Liver (tissue), 9 donors: ENCODE measurements around the gene LMBRD2. TPM values are rescaled to one million over a fixed set of nuclear protein-coding genes. Genes with fewer than 3 reads are reported as not detected.

Experiments used
- DNase-seq: peaks from one replicate; pipeline ENCODE4 v3.0.0-alpha.2; 2017; ENCODE audit warnings: low spot score
- H3K27ac ChIP-seq, 2 donors: one replicate each; pipeline ENCODE4 v1.7.0; 2013; ENCODE audit warnings: inconsistent platforms in 2 of 2, low read length in 2 of 2, control low read depth in 1 of 2, low read depth in 1 of 2, mild to moderate bottlenecking in 1 of 2
- H3K27me3 ChIP-seq, 4 donors: one replicate each; pipeline versions ENCODE4 v1.6.1 to v1.7.0; 2013; ENCODE audit warnings: low read length in 3 of 4, inconsistent platforms in 1 of 4, mild to moderate bottlenecking in 1 of 4, moderate library complexity in 1 of 4; ENCODE audit not compliant: control insufficient read depth in 4 of 4, insufficient read depth in 4 of 4
- H3K36me3 ChIP-seq, 4 donors: one replicate each; pipeline versions ENCODE4 v1.6.1 to v1.7.0; 2013; ENCODE audit warnings: low read length in 3 of 4, mild to moderate bottlenecking in 3 of 4, low read depth in 1 of 4, moderate library complexity in 1 of 4; ENCODE audit not compliant: control insufficient read depth in 4 of 4, insufficient read depth in 3 of 4
- H3K4me1 ChIP-seq, 4 donors: one replicate each; pipeline versions ENCODE4 v1.6.1 to v1.7.0; 2013; ENCODE audit warnings: low read length in 3 of 4, mild to moderate bottlenecking in 3 of 4, moderate library complexity in 1 of 4; ENCODE audit not compliant: control insufficient read depth in 4 of 4, insufficient read depth in 4 of 4
- H3K4me3 ChIP-seq, 3 donors: one replicate each; pipeline versions ENCODE4 v1.6.1 to v1.7.0; 2013; ENCODE audit warnings: low read length in 3 of 3, control low read depth in 1 of 3, low read depth in 1 of 3, mild to moderate bottlenecking in 1 of 3
- H3K9ac ChIP-seq, 2 donors: one replicate each; pipeline ENCODE4 v1.7.0; 2013; ENCODE audit warnings: low read length in 2 of 2, mild to moderate bottlenecking in 2 of 2, moderate library complexity in 2 of 2, control low read depth in 1 of 2, low read depth in 1 of 2
- H3K9me3 ChIP-seq, 4 donors: one replicate each; pipeline versions ENCODE4 v1.6.1 to v1.7.0; 2013; ENCODE audit warnings: low read length in 3 of 4; ENCODE audit not compliant: control insufficient read depth in 4 of 4
- EGR1 ChIP-seq, 2 donors: IDR thresholded peaks; 2 replicates each; pipeline ENCODE4 v1.6.1; 2016 to 2018; ENCODE audit warnings: antibody characterized with exemption in 2 of 2, low read depth in 2 of 2
- FOXA1 ChIP-seq: IDR thresholded peaks from 2 replicates; pipeline ENCODE4 v1.6.1; 2016; ENCODE audit warnings: antibody characterized with exemption
- FOXA2 ChIP-seq: IDR thresholded peaks from 2 replicates; pipeline ENCODE4 v1.6.1; 2016; ENCODE audit warnings: antibody characterized with exemption
- GABPA ChIP-seq, 2 donors: IDR thresholded peaks in 1 of 2; conservative IDR thresholded peaks in 1 of 2; 2 replicates each; pipeline ENCODE4 v1.6.1; 2016; ENCODE audit warnings: antibody characterized with exemption in 2 of 2, mild to moderate bottlenecking in 1 of 2, moderate library complexity in 1 of 2
- HNF4A ChIP-seq, 2 donors: conservative IDR thresholded peaks; 2 replicates each; pipeline ENCODE4 v1.6.1; 2016; ENCODE audit warnings: antibody characterized with exemption in 2 of 2, mild to moderate bottlenecking in 2 of 2
- HNF4G ChIP-seq: IDR thresholded peaks from 2 replicates; pipeline ENCODE4 v1.6.1; 2016; ENCODE audit warnings: antibody characterized with exemption
- JUND ChIP-seq, 2 donors: IDR thresholded peaks; 2 replicates each; pipeline ENCODE4 v1.6.1; 2016; ENCODE audit warnings: antibody characterized with exemption in 2 of 2
- NR2F2 ChIP-seq: IDR thresholded peaks from 2 replicates; pipeline ENCODE4 v1.6.1; 2016; ENCODE audit warnings: antibody characterized with exemption
- RAD21 ChIP-seq, 2 donors: IDR thresholded peaks; 2 replicates each; pipeline ENCODE4 v1.6.1; 2016; ENCODE audit warnings: antibody characterized with exemption in 2 of 2, mild to moderate bottlenecking in 2 of 2
- RXRA ChIP-seq, 2 donors: IDR thresholded peaks; 2 replicates each; pipeline ENCODE4 v1.6.1; 2017 to 2018; ENCODE audit warnings: antibody characterized with exemption in 2 of 2, mild to moderate bottlenecking in 1 of 2
- SP1 ChIP-seq: IDR thresholded peaks from 2 replicates; pipeline ENCODE4 v1.6.1; 2018; ENCODE audit warnings: antibody characterized with exemption, mild to moderate bottlenecking
- TAF1 ChIP-seq: conservative IDR thresholded peaks from 2 replicates; pipeline ENCODE4 v1.6.1; 2016; ENCODE audit warnings: antibody characterized with exemption, mild to moderate bottlenecking
- YY1 ChIP-seq: IDR thresholded peaks from 2 replicates; pipeline ENCODE4 v1.6.1; 2016; ENCODE audit warnings: antibody characterized with exemption, mild to moderate bottlenecking
- WGBS: extraction: QIAGEN DNeasy Blood & Tissue Kit; methylation state at CpG from one replicate; pipeline ENCODE4 v1.1.7; 2013; 5-methylcytosine and 5-hydroxymethylcytosine counted together
- polyA plus RNA-seq, 2 donors: library from polyadenylated mRNA; stranded (reverse) in 1 of 2; unstranded in 1 of 2; fragments of 200-250 nt in 1 of 2; fragments of >200 nt in 1 of 2; fragmentation: Nextera tagmentation in 1 of 2; extraction: Ambion mirVana in 1 of 2; gene quantifications; one replicate each; pipeline versions ENCODE4 v1.2.1 to v1.2.3, GENCODE V29; 2013 to 2015
- total RNA-seq, 2 donors: library from RNA; depleted of rRNA; stranded (reverse); fragments of >200 nt; gene quantifications; one replicate each; pipeline ENCODE4 v1.2.3, GENCODE V29; 2014
- TF ChIP-seq, protein P1 (sequence below): IDR thresholded peaks from 2 replicates; pipeline ENCODE4 v1.6.1; 2016; ENCODE audit warnings: antibody characterized with exemption
- TF ChIP-seq, protein P2 (sequence below): fragments of 150-350 bp; IDR thresholded peaks from 2 replicates; pipeline ENCODE4 v1.5.1; 2017; ENCODE audit warnings: improper control_type of control experiment, low read depth, low read length; ENCODE audit not compliant: missing input control
- TF ChIP-seq, protein P3 (sequence below): IDR thresholded peaks from 2 replicates; pipeline ENCODE4 v1.6.1; 2016; ENCODE audit warnings: antibody characterized with exemption, mild to moderate bottlenecking
- TF ChIP-seq, protein P4 (sequence below): IDR thresholded peaks from 2 replicates; pipeline ENCODE4 v1.6.1; 2016; ENCODE audit warnings: antibody characterized with exemption
- TF ChIP-seq, protein P5 (sequence below): IDR thresholded peaks from 2 replicates; pipeline ENCODE4 v1.6.1; 2016; ENCODE audit warnings: antibody characterized with exemption
- donor health status: healthy.
- donor health status: healthy.
- donor health status: healthy.
- donor health status: healthy.
- donor health status: healthy.

Gene LMBRD2
- total and polyA plus RNA-seq, 4 donors: 3.8 to 20.5 (median 9.2) TPM

DNA sequence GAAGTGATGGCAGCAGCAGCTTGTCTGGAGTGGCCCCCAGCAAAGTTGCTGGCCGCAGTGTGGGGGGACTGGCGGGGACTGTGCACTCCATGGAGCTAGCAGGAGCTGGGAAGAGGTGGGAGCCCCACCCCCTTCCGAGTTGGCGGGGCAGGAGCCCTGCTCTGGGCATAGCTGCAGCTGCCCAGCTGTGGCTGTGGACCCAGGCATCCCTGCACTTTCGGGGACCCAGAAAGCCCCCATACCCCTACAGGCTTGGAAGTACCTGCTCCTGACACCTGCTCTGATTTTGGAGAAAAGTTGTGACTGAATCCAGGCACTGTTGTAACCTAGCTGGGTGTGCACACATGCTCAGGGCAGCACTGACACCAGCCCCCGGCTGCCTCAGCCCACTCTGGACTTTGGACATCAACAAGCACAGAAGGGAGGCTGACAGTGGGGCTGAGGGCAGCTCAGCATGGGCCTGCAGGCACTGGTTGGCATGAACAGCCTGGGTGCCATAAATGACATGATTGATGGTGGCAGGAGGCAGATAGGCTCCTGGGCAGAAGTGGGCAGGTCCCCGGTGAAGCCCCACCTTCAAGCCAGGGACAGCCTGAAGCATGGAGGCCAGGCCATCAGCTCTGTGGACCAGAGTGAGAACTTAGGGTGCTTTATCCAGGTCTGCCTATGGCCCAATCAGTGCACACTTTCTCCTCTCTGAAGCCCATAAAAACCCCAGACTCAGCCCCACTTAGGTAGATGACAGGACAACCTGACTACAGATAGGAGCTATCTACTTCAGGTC, 12.6 kb downstream of the LMBRD2 start:
- Histone ChIP-seq H3K9ac (no peak overlapping the region), H3K4me1 (peaks cover 0 to 3% (median 0%) of the 10 kb centered on the region in 4 donors), H3K27ac (no peak overlapping the region), H3K27me3 (no peaks in the 10 kb centered on the region), H3K9me3 (no peaks in the 10 kb centered on the region), H3K36me3 (peaks cover 0 to 23% (median 16%) of the 10 kb centered on the region in 4 donors), H3K4me3 (no peak overlapping the region)
- WGBS: 88% methylated on average over 7 of the region's 7 CpGs
- DNase-seq: no peak
- no peak for TF ChIP-seq FOXA1
- TF ChIP-seq JUND (IDR thresholded peaks at IDR 0.05): no peak
- TF ChIP-seq RAD21 (IDR thresholded peaks at IDR 0.05): peak in 1 of 2 donors; percentile 31
- TF ChIP-seq GABPA (IDR thresholded peaks at IDR 0.05 in 1 of 2, conservative IDR thresholded peaks at IDR 0.05 in 1 of 2): no peak
- TF ChIP-seq RXRA (IDR thresholded peaks at IDR 0.05): peak in 1 of 2 donors; percentile 38
- TF ChIP-seq HNF4A (conservative IDR thresholded peaks at IDR 0.05): peak; percentile 84 to 91
- no peak for TF ChIP-seq NR2F2
- TF ChIP-seq FOXA2: no peak
- TF ChIP-seq, protein P1, sequence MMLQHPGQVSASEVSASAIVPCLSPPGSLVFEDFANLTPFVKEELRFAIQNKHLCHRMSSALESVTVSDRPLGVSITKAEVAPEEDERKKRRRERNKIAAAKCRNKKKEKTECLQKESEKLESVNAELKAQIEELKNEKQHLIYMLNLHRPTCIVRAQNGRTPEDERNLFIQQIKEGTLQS: no peak
- peak; percentile 79 for TF ChIP-seq SP1
- peak; percentile 73 for TF ChIP-seq HNF4G
- no peak for TF ChIP-seq TAF1
- TF ChIP-seq, protein P2, sequence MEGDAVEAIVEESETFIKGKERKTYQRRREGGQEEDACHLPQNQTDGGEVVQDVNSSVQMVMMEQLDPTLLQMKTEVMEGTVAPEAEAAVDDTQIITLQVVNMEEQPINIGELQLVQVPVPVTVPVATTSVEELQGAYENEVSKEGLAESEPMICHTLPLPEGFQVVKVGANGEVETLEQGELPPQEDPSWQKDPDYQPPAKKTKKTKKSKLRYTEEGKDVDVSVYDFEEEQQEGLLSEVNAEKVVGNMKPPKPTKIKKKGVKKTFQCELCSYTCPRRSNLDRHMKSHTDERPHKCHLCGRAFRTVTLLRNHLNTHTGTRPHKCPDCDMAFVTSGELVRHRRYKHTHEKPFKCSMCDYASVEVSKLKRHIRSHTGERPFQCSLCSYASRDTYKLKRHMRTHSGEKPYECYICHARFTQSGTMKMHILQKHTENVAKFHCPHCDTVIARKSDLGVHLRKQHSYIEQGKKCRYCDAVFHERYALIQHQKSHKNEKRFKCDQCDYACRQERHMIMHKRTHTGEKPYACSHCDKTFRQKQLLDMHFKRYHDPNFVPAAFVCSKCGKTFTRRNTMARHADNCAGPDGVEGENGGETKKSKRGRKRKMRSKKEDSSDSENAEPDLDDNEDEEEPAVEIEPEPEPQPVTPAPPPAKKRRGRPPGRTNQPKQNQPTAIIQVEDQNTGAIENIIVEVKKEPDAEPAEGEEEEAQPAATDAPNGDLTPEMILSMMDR: no peak
- no peak for TF ChIP-seq YY1
- TF ChIP-seq, protein P3, sequence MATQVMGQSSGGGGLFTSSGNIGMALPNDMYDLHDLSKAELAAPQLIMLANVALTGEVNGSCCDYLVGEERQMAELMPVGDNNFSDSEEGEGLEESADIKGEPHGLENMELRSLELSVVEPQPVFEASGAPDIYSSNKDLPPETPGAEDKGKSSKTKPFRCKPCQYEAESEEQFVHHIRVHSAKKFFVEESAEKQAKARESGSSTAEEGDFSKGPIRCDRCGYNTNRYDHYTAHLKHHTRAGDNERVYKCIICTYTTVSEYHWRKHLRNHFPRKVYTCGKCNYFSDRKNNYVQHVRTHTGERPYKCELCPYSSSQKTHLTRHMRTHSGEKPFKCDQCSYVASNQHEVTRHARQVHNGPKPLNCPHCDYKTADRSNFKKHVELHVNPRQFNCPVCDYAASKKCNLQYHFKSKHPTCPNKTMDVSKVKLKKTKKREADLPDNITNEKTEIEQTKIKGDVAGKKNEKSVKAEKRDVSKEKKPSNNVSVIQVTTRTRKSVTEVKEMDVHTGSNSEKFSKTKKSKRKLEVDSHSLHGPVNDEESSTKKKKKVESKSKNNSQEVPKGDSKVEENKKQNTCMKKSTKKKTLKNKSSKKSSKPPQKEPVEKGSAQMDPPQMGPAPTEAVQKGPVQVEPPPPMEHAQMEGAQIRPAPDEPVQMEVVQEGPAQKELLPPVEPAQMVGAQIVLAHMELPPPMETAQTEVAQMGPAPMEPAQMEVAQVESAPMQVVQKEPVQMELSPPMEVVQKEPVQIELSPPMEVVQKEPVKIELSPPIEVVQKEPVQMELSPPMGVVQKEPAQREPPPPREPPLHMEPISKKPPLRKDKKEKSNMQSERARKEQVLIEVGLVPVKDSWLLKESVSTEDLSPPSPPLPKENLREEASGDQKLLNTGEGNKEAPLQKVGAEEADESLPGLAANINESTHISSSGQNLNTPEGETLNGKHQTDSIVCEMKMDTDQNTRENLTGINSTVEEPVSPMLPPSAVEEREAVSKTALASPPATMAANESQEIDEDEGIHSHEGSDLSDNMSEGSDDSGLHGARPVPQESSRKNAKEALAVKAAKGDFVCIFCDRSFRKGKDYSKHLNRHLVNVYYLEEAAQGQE: no peak
- TF ChIP-seq, protein P4, sequence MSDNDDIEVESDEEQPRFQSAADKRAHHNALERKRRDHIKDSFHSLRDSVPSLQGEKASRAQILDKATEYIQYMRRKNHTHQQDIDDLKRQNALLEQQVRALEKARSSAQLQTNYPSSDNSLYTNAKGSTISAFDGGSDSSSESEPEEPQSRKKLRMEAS: no peak
- TF ChIP-seq, protein P5, sequence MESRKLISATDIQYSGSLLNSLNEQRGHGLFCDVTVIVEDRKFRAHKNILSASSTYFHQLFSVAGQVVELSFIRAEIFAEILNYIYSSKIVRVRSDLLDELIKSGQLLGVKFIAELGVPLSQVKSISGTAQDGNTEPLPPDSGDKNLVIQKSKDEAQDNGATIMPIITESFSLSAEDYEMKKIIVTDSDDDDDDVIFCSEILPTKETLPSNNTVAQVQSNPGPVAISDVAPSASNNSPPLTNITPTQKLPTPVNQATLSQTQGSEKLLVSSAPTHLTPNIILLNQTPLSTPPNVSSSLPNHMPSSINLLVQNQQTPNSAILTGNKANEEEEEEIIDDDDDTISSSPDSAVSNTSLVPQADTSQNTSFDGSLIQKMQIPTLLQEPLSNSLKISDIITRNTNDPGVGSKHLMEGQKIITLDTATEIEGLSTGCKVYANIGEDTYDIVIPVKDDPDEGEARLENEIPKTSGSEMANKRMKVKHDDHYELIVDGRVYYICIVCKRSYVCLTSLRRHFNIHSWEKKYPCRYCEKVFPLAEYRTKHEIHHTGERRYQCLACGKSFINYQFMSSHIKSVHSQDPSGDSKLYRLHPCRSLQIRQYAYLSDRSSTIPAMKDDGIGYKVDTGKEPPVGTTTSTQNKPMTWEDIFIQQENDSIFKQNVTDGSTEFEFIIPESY: no peak
- TF ChIP-seq EGR1 (IDR thresholded peaks at IDR 0.05; ENCODE audit: low read depth in 2 of 2): no peak
